Panc1 (cell line): ENCODE measurements around the gene FAT1.

Source experiments
- POLR2AphosphoS5 ChIP-seq: IDR thresholded peaks from 2 replicates; pipeline ENCODE4 v1.6.1; 2012; ENCODE audit warnings: mild to moderate bottlenecking, low read depth, low read length, moderate library complexity
- TCF7L2 ChIP-seq: IDR thresholded peaks from 2 replicates; pipeline ENCODE4 v1.6.1; 2011; ENCODE audit warnings: mild to moderate bottlenecking, low read depth, low read length, inconsistent platforms
- TF ChIP-seq, protein P1 (sequence below): fragments of 450-650 bp; IDR thresholded peaks from 2 replicates; pipeline ENCODE4 v1.5.1; 2017; ENCODE audit warnings: mild to moderate bottlenecking

DNA sequence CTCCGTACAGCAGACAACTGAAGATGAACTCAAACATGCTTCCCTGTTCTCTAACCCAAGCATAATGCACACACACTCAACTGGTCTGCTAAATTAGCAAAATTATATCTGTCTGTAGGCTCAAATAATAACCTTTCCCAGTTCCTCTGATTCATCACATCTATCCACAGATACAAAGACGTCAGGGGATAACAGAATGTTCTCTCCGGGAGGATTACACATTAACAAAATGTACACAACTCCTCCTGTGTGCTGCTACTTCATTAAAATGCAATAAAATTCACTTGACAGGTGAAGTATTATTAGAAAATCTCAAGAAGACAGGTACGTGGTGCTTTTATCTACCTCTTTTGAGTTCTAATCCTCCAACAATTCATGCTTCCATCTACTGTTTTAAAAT, 57.4 kb downstream of the FAT1 start:
- TF ChIP-seq, protein P1, sequence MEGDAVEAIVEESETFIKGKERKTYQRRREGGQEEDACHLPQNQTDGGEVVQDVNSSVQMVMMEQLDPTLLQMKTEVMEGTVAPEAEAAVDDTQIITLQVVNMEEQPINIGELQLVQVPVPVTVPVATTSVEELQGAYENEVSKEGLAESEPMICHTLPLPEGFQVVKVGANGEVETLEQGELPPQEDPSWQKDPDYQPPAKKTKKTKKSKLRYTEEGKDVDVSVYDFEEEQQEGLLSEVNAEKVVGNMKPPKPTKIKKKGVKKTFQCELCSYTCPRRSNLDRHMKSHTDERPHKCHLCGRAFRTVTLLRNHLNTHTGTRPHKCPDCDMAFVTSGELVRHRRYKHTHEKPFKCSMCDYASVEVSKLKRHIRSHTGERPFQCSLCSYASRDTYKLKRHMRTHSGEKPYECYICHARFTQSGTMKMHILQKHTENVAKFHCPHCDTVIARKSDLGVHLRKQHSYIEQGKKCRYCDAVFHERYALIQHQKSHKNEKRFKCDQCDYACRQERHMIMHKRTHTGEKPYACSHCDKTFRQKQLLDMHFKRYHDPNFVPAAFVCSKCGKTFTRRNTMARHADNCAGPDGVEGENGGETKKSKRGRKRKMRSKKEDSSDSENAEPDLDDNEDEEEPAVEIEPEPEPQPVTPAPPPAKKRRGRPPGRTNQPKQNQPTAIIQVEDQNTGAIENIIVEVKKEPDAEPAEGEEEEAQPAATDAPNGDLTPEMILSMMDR = no peak
- TF ChIP-seq POLR2AphosphoS5 (no peak), TCF7L2 (no peak)
